ENCODE results near the gene LBR. TPM values are rescaled to one million over a fixed set of nuclear protein-coding genes. Genes with fewer than 3 reads are reported as not detected.

Gene LBR
- total RNA-seq, 1 experiment from 2014 or later, result 149 TPM

DNA sequence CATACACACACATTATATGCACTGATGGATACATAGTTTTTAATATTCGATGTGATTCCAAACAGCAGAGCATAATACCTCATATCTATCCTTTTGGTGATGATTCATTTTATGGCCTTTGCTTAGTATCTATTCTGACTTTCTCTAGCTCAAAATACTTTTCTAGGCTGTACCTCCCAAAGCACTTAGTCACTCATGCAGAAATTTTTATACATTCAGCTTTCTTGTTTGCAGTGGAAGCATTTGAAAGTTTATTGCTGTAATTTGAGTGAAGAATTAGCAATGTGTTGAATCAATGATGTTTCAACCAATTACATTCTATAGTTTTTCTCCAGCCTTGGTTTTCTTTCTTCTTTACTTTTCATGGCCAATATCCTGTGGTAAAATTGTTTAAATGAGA, 66.7 kb downstream of the LBR start:
- Mint-ChIP-seq H3K9me3 (ENCODE audit: unreplicated experiment) (no peaks in the 10 kb centered on the region), H3K27me3 (ENCODE audit: insufficient read depth, unreplicated experiment) (peaks cover 8% of the 10 kb centered on the region), H3K4me1 (ENCODE audit: low read depth, unreplicated experiment) (no peaks in the 10 kb centered on the region), H3K4me3 (ENCODE audit: unreplicated experiment) (no peak overlapping the region), H3K27ac (ENCODE audit: unreplicated experiment) (no peak overlapping the region), H3K36me3 (ENCODE audit: insufficient read depth, unreplicated experiment) (no peaks in the 10 kb centered on the region)
- ChIA-PET POLR2A (no interaction called here), CTCF (no interaction called here)
- no peaks in the 10 kb centered on the region for H3K27me3 ChIP-seq (replicated peaks; ENCODE audit: control insufficient read depth, insufficient read depth, low read length)
- intact Hi-C loops (cut with micrococcal nuclease; ENCODE audit: unreplicated experiment), result no loop called here
- no peaks in the 10 kb centered on the region for H3K4me1 ChIP-seq
- no TSS peak for BruUV-seq (replicated peaks)
- TF ChIP-seq, protein P1, sequence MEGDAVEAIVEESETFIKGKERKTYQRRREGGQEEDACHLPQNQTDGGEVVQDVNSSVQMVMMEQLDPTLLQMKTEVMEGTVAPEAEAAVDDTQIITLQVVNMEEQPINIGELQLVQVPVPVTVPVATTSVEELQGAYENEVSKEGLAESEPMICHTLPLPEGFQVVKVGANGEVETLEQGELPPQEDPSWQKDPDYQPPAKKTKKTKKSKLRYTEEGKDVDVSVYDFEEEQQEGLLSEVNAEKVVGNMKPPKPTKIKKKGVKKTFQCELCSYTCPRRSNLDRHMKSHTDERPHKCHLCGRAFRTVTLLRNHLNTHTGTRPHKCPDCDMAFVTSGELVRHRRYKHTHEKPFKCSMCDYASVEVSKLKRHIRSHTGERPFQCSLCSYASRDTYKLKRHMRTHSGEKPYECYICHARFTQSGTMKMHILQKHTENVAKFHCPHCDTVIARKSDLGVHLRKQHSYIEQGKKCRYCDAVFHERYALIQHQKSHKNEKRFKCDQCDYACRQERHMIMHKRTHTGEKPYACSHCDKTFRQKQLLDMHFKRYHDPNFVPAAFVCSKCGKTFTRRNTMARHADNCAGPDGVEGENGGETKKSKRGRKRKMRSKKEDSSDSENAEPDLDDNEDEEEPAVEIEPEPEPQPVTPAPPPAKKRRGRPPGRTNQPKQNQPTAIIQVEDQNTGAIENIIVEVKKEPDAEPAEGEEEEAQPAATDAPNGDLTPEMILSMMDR (IDR thresholded peaks at IDR 0.05; ENCODE audit: insufficient read depth in 1 of 2, low read depth in 1 of 2, low read length in 1 of 2, severe bottlenecking in 1 of 2, unreplicated experiment in 1 of 2), result no peak
- DNase-seq, result no peak
- no peaks in the 10 kb centered on the region for H3K36me3 ChIP-seq (ENCODE audit: control insufficient read depth, insufficient read depth, low read length)
- H3K4me3 ChIP-seq (ENCODE audit: low read depth, low read length), result no peak overlapping the region
- no peaks in the 10 kb centered on the region for H3K9me3 ChIP-seq

DNA sequence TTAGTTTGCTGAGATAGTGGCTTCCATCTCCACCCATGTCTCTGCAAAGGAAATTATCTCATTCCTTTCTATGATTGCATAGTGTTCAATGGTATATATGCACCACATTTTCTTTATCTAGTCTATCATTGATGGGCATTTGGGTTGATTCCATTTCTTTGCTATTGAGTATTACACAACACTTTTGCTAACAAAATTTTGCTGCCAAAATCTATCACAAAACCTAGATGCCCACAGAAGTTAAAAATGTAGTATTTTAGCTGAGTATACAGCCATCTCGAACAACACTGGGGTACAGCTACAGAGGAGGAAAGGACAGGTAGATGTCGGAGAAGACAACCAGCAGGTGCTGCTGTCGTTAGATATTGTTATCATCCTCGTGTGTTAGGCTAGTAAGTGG, 67.7 kb downstream of the LBR start:
- ChIA-PET CTCF (no interaction called here), POLR2A (no interaction called here)
- Mint-ChIP-seq H3K36me3 (ENCODE audit: insufficient read depth, unreplicated experiment) (no peaks in the 10 kb centered on the region), H3K27ac (ENCODE audit: unreplicated experiment) (no peak overlapping the region), H3K4me1 (ENCODE audit: low read depth, unreplicated experiment) (no peaks in the 10 kb centered on the region), H3K4me3 (ENCODE audit: unreplicated experiment) (no peak overlapping the region), H3K9me3 (ENCODE audit: unreplicated experiment) (no peaks in the 10 kb centered on the region), H3K27me3 (ENCODE audit: insufficient read depth, unreplicated experiment) (peaks cover 8% of the 10 kb centered on the region)
- no peaks in the 10 kb centered on the region for H3K27me3 ChIP-seq (replicated peaks; ENCODE audit: control insufficient read depth, insufficient read depth, low read length)
- no peaks in the 10 kb centered on the region for H3K36me3 ChIP-seq (ENCODE audit: control insufficient read depth, insufficient read depth, low read length)
- BruUV-seq (replicated peaks), result no TSS peak
- no peak overlapping the region for H3K4me3 ChIP-seq (ENCODE audit: low read depth, low read length)
- intact Hi-C loops (cut with micrococcal nuclease; ENCODE audit: unreplicated experiment), result no loop called here
- no peaks in the 10 kb centered on the region for H3K4me1 ChIP-seq
- no peaks in the 10 kb centered on the region for H3K9me3 ChIP-seq
- DNase-seq, result no peak
- TF ChIP-seq, protein P1 (IDR thresholded peaks at IDR 0.05; ENCODE audit: insufficient read depth in 1 of 2, low read depth in 1 of 2, low read length in 1 of 2, severe bottlenecking in 1 of 2, unreplicated experiment in 1 of 2), result no peak

DNA sequence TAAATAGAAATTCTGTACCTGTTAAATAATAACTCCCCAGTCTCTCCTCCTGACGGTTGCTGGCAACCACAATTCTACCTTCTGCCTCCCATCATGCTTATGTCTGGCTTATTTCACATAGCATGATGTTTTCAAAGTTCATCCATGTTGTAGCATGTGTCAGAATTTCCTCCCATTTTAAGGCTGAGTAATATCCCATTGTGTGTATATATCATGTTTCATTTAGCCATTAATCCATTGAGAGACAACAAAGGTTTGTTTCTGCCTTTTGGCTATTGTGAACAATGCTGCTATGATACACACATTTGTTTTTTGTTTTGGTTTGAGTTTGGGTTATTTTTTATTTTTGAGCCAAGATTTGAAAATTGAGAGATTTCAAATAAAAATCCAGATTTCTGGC, 72.0 kb downstream of the LBR start:
- BruUV-seq (replicated peaks), result no TSS peak
- no peaks in the 10 kb centered on the region for H3K4me1 ChIP-seq
- no peaks in the 10 kb centered on the region for H3K36me3 ChIP-seq (ENCODE audit: control insufficient read depth, insufficient read depth, low read length)
- no peak overlapping the region for H3K27ac Mint-ChIP-seq (ENCODE audit: unreplicated experiment)
- no peaks in the 10 kb centered on the region for H3K9me3 ChIP-seq
- ChIA-PET POLR2A (no interaction called here), CTCF (no interaction called here)
- no peaks in the 10 kb centered on the region for H3K4me1 Mint-ChIP-seq (ENCODE audit: low read depth, unreplicated experiment)
- H3K4me3 Mint-ChIP-seq (ENCODE audit: unreplicated experiment), result no peak overlapping the region
- peaks cover 11% of the 10 kb centered on the region for H3K27me3 Mint-ChIP-seq (ENCODE audit: insufficient read depth, unreplicated experiment)
- no peak overlapping the region for H3K4me3 ChIP-seq (ENCODE audit: low read depth, low read length)
- intact Hi-C loops (cut with micrococcal nuclease; ENCODE audit: unreplicated experiment), result no loop called here
- no peaks in the 10 kb centered on the region for H3K36me3 Mint-ChIP-seq (ENCODE audit: insufficient read depth, unreplicated experiment)
- no peak for DNase-seq
- H3K9me3 Mint-ChIP-seq (ENCODE audit: unreplicated experiment), result no peaks in the 10 kb centered on the region
- TF ChIP-seq, protein P1 (IDR thresholded peaks at IDR 0.05; ENCODE audit: insufficient read depth in 1 of 2, low read depth in 1 of 2, low read length in 1 of 2, severe bottlenecking in 1 of 2, unreplicated experiment in 1 of 2), result no peak
- no peaks in the 10 kb centered on the region for H3K27me3 ChIP-seq (replicated peaks; ENCODE audit: control insufficient read depth, insufficient read depth, low read length)

All from Caco-2 (cell line).